Measurements from ENCODE around the gene PTPRN2. TPM values are rescaled to one million over a fixed set of nuclear protein-coding genes. Genes with fewer than 3 reads are reported as not detected.

PTPRN2 gene
- total RNA-seq, 2 experiments from 2014 or later: 4.7 to 4.8 TPM

GRCh38 chr7:158270106-158270775 lies 317.4 kb downstream of the PTPRN2 start:
- CTCF ChIA-PET: no interaction called here
- no peak overlapping the region for H3K4me3 Mint-ChIP-seq
- H3K36me3 Mint-ChIP-seq (ENCODE audit: low read depth): no peaks in the 10 kb centered on the region
- no peaks in the 10 kb centered on the region for H3K27me3 Mint-ChIP-seq
- POLR2A ChIA-PET: no interaction called here
- no peaks in the 10 kb centered on the region for H3K4me1 Mint-ChIP-seq
- H3K27ac Mint-ChIP-seq: no peak overlapping the region
- peaks cover 11% of the 10 kb centered on the region for H3K9me3 Mint-ChIP-seq
- no peak for DNase-seq

GRCh38 chr7:158268816-158269535 lies 318.6 kb downstream of the PTPRN2 start:
- H3K9me3 Mint-ChIP-seq: peaks cover 15% of the 10 kb centered on the region
- no peak overlapping the region for H3K27ac Mint-ChIP-seq
- POLR2A ChIA-PET: no interaction called here
- H3K4me3 Mint-ChIP-seq: no peak overlapping the region
- DNase-seq: no peak
- H3K27me3 Mint-ChIP-seq: no peaks in the 10 kb centered on the region
- H3K36me3 Mint-ChIP-seq (ENCODE audit: low read depth): no peaks in the 10 kb centered on the region
- CTCF ChIA-PET: no interaction called here
- H3K4me1 Mint-ChIP-seq: no peaks in the 10 kb centered on the region

- Mint-ChIP-seq H3K4me3 (no peak overlapping the region), H3K9me3 (peaks cover 14% of the 10 kb centered on the region)
Measured at GRCh38 chr7:158267742-158268435, 319.7 kb downstream of the PTPRN2 start.

DNA sequence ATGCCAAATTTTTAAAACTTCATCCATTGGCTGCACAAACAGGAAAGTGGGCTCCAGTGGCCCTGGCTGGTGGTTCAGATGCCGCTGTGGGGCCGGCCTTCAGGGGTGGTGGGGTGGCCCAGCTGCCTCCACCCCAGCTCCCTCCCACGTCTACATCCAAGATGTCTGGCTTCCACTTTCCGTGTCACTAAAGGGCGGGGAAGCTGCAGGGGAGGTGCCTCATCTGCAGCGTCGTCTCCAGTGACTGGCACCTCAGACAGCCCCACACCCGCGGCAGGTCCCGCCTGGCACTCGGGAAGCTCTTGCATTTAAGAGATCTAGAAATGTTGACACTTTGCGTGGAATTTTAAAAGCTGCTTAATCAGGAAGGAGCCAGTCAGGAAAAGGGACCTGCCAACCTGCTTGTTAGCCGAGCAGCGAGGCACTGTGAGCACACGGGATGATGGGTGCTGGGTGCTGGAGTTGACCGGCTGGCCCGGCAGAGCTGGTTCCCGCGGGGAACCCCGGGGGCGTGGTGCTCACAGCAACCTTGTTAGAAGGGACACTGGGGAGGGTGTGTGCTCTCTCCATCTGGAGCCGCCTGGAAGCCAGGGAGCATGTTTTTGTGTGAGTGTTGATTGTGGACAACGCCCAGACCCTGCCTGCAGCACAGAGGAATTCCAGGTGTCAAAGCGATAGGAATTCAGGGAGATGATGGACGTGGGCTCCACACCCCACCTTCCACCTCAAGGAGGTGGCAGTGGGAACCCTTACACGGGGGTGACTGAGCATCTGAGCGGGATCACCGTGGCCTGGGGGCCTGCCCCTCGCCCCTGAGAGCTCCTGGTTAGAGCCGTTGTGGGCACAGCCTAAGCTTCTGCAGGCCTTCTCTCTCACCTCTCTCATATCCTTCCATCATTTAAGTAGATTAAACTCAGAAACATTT lies 320.5 kb downstream of the PTPRN2 start:
- H3K27me3 Mint-ChIP-seq: no peaks in the 10 kb centered on the region
- no peak for DNase-seq
- no peaks in the 10 kb centered on the region for H3K36me3 Mint-ChIP-seq (ENCODE audit: low read depth)
- no peak overlapping the region for H3K4me3 Mint-ChIP-seq
- H3K9me3 Mint-ChIP-seq: peaks cover 11% of the 10 kb centered on the region
- POLR2A ChIA-PET: no interaction called here
- H3K4me1 Mint-ChIP-seq: no peaks in the 10 kb centered on the region
- CTCF ChIA-PET: no interaction called here
- H3K27ac Mint-ChIP-seq: no peak overlapping the region

More at GRCh38 chr7:158267742-158268435, 319.7 kb downstream of the PTPRN2 start:
- H3K27ac Mint-ChIP-seq: no peak overlapping the region
- ChIA-PET POLR2A (no interaction called here), CTCF (no interaction called here)
- no peaks in the 10 kb centered on the region for H3K27me3 Mint-ChIP-seq
- no peak for DNase-seq
- no peaks in the 10 kb centered on the region for H3K4me1 Mint-ChIP-seq
- no peaks in the 10 kb centered on the region for H3K36me3 Mint-ChIP-seq (ENCODE audit: low read depth)

- ChIA-PET CTCF (no interaction called here), POLR2A (no interaction called here)
- H3K27ac Mint-ChIP-seq: no peak overlapping the region
- no peaks in the 10 kb centered on the region for H3K4me1 Mint-ChIP-seq
- H3K4me3 Mint-ChIP-seq: no peak overlapping the region
- peaks cover 11% of the 10 kb centered on the region for H3K9me3 Mint-ChIP-seq
- no peak for DNase-seq
- H3K36me3 Mint-ChIP-seq (ENCODE audit: low read depth): no peaks in the 10 kb centered on the region
- H3K27me3 Mint-ChIP-seq: no peaks in the 10 kb centered on the region
Measured at GRCh38 chr7:158266426-158266816, 321.2 kb downstream of the PTPRN2 start.

- ChIA-PET CTCF (no interaction called here), POLR2A (no interaction called here)
- no peak overlapping the region for H3K27ac Mint-ChIP-seq
- H3K36me3 Mint-ChIP-seq (ENCODE audit: low read depth): no peaks in the 10 kb centered on the region
- no peak for DNase-seq
- H3K9me3 Mint-ChIP-seq: peaks cover 13% of the 10 kb centered on the region
- no peaks in the 10 kb centered on the region for H3K4me1 Mint-ChIP-seq
- no peak overlapping the region for H3K4me3 Mint-ChIP-seq
- H3K27me3 Mint-ChIP-seq: no peaks in the 10 kb centered on the region
Measured at GRCh38 chr7:158265743-158266080, 321.9 kb downstream of the PTPRN2 start.

GRCh38 chr7:158264881-158265742 lies 322.5 kb downstream of the PTPRN2 start:
- ChIA-PET POLR2A (no interaction called here), CTCF (no interaction called here)
- no peaks in the 10 kb centered on the region for H3K27me3 Mint-ChIP-seq
- no peak overlapping the region for H3K27ac Mint-ChIP-seq
- H3K4me3 Mint-ChIP-seq: no peak overlapping the region
- no peaks in the 10 kb centered on the region for H3K4me1 Mint-ChIP-seq
- peaks cover 18% of the 10 kb centered on the region for H3K9me3 Mint-ChIP-seq
- H3K36me3 Mint-ChIP-seq (ENCODE audit: low read depth): no peaks in the 10 kb centered on the region
- no peak for DNase-seq

GRCh38 chr7:158263964-158264748 lies 323.5 kb downstream of the PTPRN2 start:
- no peak for DNase-seq
- Mint-ChIP-seq H3K9me3 (peaks cover 20% of the 10 kb centered on the region), H3K36me3 (ENCODE audit: low read depth) (no peaks in the 10 kb centered on the region), H3K4me3 (no peak overlapping the region), H3K4me1 (no peaks in the 10 kb centered on the region), H3K27ac (no peak overlapping the region), H3K27me3 (no peaks in the 10 kb centered on the region)
- CTCF ChIA-PET: no interaction called here
- POLR2A ChIA-PET: no interaction called here

DNA sequence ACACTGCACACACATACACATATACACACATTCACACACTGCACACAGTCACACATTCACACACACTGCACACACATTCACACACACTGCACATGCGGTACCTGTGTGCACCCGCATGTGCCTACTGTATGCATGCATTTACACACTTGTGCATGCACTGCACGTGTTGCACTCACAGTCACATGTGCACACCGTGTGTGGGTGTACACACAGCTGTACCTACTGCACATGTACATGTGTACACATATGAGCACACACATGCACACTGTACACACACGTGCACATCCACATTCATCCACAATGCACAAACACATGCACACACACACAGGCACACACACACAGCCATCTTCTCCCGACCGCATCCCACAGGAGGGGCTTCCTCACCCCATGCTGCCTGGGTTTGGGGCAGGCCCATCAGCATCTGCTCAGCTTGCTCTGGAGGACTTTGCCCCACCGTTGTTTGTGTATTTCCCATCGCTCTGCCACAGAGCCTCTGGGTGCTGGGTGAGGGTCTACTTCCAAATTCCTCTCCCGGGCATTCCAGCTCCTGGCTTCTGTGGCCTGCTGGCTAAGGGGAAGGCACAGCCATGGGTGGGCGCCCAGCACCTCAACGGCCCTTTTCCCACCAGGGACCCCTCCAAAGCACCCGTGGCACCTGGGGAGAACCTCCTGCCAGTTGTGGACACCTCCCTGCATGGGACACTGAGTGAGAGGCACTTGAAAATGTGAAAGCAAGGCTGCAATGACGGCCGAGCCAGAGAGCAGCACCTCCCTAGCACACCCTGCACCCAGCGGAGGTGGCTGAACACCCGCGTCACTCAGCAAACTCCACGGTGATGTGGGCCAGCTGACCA lies 324.3 kb downstream of the PTPRN2 start:
- Mint-ChIP-seq H3K27me3 (no peaks in the 10 kb centered on the region), H3K4me3 (no peak overlapping the region), H3K4me1 (no peaks in the 10 kb centered on the region), H3K36me3 (ENCODE audit: low read depth) (no peaks in the 10 kb centered on the region), H3K9me3 (peaks cover 26% of the 10 kb centered on the region), H3K27ac (no peak overlapping the region)
- DNase-seq: no peak
- ChIA-PET POLR2A (no interaction called here), CTCF (no interaction called here)

- Mint-ChIP-seq H3K4me3 (no peak overlapping the region), H3K27ac (no peak overlapping the region), H3K27me3 (no peaks in the 10 kb centered on the region), H3K4me1 (no peaks in the 10 kb centered on the region), H3K9me3 (peaks cover 26% of the 10 kb centered on the region), H3K36me3 (ENCODE audit: low read depth) (no peaks in the 10 kb centered on the region)
- no peak for DNase-seq
- ChIA-PET CTCF (no interaction called here), POLR2A (no interaction called here)
Measured at GRCh38 chr7:158262284-158263109, 325.1 kb downstream of the PTPRN2 start.
